H1 (cell line): ENCODE results near the gene RNF38. TPM values are rescaled to one million over a fixed set of nuclear protein-coding genes. Genes with fewer than 3 reads are reported as not detected.

ENCODE experiments used
- polyA plus RNA-seq, 7 experiments: library from polyadenylated mRNA; depleted of rRNA in 3 of 7; stranded (reverse) in 5 of 7; unstranded in 2 of 7; fragments of >200 nt in 5 of 7; fragments of 200-250 nt in 2 of 7; gene quantifications; 1 replicate in 5 of 7; 2 replicates in 1 of 7; 4 replicates in 1 of 7; pipeline versions ENCODE4 v1.2.1 to v1.2.3, GENCODE V29; 2011 to 2013; ENCODE audit warnings: missing spikeins in 2 of 7, mixed read lengths in 2 of 7
- total RNA-seq: library from RNA; stranded (reverse); fragmentation: NEBNext Ultra II Directional; extraction: Animal tissue kit (Norgen Biotek cat#: 25700); gene quantifications from 2 replicates; pipeline ENCODE4 v1.2.1, GENCODE V29; 2021
- TF ChIP-seq, protein P1 (sequence below): fragments of 300-600 bp; sonication (generic); IDR thresholded peaks from 2 replicates; pipeline ENCODE4 v1.7.1; 2012; ENCODE audit warnings: low read length, moderate library complexity, mild to moderate bottlenecking, inconsistent platforms; ENCODE audit not compliant: insufficient replicate concordance

The RNF38 gene
- total and polyA plus RNA-seq, 2 of the 8 experiments (the other 6 are each of a cell fraction or from before 2014, with no cell fraction given): 54.9 to 60.9 TPM

DNA sequence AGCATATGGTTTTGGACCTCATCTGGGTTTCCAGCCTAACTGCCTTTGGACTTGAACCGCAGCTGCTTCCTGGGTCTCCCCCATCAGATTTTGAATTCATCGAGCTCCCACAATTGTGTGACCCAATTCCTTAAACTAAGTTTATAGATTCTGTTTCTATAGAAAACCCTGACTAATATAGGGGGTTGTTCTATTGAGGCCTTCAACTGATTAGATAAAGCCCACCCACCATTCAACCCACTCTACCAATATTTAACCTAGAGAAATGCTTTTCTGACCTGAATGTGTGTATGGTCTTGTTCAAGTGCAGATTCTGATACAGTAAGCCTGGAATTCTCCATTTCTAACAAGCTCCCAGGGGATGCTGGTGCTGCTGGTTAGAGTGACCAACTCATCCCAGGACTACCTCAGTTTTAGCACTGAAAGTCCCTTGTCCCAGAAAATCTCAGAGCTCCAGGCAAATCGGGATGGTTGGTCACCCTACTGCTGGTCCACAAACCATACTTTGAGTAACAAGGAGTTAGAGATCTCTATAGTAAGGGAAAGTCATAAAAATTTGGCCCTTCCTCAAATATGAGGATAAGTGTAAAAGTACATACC lies 110.1 kb downstream of the RNF38 start (continued):
- TF ChIP-seq, protein P1, sequence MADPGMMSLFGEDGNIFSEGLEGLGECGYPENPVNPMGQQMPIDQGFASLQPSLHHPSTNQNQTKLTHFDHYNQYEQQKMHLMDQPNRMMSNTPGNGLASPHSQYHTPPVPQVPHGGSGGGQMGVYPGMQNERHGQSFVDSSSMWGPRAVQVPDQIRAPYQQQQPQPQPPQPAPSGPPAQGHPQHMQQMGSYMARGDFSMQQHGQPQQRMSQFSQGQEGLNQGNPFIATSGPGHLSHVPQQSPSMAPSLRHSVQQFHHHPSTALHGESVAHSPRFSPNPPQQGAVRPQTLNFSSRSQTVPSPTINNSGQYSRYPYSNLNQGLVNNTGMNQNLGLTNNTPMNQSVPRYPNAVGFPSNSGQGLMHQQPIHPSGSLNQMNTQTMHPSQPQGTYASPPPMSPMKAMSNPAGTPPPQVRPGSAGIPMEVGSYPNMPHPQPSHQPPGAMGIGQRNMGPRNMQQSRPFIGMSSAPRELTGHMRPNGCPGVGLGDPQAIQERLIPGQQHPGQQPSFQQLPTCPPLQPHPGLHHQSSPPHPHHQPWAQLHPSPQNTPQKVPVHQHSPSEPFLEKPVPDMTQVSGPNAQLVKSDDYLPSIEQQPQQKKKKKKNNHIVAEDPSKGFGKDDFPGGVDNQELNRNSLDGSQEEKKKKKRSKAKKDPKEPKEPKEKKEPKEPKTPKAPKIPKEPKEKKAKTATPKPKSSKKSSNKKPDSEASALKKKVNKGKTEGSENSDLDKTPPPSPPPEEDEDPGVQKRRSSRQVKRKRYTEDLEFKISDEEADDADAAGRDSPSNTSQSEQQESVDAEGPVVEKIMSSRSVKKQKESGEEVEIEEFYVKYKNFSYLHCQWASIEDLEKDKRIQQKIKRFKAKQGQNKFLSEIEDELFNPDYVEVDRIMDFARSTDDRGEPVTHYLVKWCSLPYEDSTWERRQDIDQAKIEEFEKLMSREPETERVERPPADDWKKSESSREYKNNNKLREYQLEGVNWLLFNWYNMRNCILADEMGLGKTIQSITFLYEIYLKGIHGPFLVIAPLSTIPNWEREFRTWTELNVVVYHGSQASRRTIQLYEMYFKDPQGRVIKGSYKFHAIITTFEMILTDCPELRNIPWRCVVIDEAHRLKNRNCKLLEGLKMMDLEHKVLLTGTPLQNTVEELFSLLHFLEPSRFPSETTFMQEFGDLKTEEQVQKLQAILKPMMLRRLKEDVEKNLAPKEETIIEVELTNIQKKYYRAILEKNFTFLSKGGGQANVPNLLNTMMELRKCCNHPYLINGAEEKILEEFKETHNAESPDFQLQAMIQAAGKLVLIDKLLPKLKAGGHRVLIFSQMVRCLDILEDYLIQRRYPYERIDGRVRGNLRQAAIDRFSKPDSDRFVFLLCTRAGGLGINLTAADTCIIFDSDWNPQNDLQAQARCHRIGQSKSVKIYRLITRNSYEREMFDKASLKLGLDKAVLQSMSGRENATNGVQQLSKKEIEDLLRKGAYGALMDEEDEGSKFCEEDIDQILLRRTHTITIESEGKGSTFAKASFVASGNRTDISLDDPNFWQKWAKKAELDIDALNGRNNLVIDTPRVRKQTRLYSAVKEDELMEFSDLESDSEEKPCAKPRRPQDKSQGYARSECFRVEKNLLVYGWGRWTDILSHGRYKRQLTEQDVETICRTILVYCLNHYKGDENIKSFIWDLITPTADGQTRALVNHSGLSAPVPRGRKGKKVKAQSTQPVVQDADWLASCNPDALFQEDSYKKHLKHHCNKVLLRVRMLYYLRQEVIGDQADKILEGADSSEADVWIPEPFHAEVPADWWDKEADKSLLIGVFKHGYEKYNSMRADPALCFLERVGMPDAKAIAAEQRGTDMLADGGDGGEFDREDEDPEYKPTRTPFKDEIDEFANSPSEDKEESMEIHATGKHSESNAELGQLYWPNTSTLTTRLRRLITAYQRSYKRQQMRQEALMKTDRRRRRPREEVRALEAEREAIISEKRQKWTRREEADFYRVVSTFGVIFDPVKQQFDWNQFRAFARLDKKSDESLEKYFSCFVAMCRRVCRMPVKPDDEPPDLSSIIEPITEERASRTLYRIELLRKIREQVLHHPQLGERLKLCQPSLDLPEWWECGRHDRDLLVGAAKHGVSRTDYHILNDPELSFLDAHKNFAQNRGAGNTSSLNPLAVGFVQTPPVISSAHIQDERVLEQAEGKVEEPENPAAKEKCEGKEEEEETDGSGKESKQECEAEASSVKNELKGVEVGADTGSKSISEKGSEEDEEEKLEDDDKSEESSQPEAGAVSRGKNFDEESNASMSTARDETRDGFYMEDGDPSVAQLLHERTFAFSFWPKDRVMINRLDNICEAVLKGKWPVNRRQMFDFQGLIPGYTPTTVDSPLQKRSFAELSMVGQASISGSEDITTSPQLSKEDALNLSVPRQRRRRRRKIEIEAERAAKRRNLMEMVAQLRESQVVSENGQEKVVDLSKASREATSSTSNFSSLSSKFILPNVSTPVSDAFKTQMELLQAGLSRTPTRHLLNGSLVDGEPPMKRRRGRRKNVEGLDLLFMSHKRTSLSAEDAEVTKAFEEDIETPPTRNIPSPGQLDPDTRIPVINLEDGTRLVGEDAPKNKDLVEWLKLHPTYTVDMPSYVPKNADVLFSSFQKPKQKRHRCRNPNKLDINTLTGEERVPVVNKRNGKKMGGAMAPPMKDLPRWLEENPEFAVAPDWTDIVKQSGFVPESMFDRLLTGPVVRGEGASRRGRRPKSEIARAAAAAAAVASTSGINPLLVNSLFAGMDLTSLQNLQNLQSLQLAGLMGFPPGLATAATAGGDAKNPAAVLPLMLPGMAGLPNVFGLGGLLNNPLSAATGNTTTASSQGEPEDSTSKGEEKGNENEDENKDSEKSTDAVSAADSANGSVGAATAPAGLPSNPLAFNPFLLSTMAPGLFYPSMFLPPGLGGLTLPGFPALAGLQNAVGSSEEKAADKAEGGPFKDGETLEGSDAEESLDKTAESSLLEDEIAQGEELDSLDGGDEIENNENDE: no peak
